Esophagus mucosa (tissue), 1 donor: Measurements from ENCODE around the gene WDR76. TPM values are rescaled to one million over a fixed set of nuclear protein-coding genes. Genes with fewer than 3 reads are reported as not detected.
A peak's percentile ranks its signal among the peaks of the same experiment; 100 is the strongest.
"Not testable (repeated sequence)": the region's sequence is repeated elsewhere in the genome, so short reads cannot be mapped to it uniquely, and the experiment has no call there.

Source experiments
- ATAC-seq: fragments of 200-7000 bp; cut with Tn5 transposase; one replicate; pipeline ENCODE4 v1.9.1; 2020
- total RNA-seq: library from RNA; stranded (reverse); gene quantifications from one replicate; pipeline ENCODE4 v1.2.4, GENCODE V29; 2023
- donor health status: DM: yes; HTN: yes; CAD: no.

WDR76 gene
- total RNA-seq, 1 donor from 2014 or later: 10.4 TPM

DNA sequence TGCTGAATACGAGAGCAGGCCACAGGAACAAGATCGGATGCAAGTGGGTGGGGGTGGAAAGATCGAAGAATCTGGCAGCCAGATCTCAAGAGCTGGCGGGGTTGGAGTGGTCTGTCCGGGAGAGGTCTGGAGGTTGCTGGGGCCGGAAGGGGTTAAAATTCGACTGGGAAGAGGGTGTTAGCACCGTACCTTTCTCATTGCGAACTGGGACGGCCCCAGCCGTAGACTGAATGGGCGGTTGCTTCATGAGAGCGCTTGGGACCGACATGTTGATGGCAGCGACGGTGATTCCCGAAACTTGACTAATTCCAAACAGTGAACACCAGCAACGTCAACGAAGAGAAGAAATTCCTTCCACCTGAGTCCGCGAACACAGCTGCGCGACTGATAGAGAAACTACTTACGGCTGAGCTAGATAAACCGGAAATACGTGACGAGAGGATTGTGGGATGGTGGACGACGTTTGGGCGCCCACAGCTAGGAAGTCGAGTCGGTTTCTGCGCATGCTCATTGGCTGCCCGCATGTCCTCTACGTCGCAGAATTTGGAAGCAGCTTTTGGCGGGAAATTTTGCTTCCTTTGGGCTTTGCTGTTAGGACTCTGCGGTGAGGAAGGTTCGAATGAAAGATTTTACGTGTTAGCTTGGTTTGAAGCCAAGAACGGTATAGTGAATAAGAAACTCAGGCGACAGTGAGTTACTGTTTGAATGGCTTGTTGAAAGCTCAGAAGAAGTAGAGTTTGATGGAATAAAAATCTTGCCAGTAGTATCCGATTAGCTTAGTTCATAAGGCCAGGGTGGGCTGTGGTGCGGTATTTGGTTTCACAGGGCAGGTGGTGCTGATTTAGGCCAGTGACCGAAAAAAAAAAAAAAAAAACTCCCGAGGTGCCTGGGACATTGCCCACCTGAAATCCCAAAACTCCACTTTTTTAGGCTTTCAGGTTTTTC lies 2.2 kb upstream of the WDR76 start, which contains the start of gene MFAP1:
Gene MFAP1 (minus strand): TSS at position 389 of the 945 bp plus-strand sequence. CDS start 121 bp downstream, at position 268.
- peak; percentile 93 for ATAC-seq

DNA sequence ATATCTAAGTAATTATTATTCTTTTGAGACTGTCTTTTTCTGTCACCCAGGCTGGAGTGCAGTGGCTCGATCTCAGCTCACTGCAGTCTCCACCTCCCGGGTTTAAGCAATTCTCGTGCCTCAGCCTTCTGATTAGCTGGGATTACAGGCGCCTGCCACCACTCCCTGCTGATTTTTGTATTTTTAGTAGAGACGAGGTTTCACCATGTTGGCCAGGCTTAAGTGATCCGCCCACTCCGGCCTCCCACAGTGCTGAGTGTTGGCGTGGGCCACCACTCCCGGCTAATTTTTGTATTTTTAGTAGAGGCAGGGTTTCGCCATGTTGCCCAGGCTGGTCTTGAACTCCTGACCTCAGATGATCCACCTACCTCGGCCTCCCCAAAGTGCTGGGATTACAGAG lies 1.5 kb upstream of the WDR76 start:
- not testable (repeated sequence) for ATAC-seq

DNA sequence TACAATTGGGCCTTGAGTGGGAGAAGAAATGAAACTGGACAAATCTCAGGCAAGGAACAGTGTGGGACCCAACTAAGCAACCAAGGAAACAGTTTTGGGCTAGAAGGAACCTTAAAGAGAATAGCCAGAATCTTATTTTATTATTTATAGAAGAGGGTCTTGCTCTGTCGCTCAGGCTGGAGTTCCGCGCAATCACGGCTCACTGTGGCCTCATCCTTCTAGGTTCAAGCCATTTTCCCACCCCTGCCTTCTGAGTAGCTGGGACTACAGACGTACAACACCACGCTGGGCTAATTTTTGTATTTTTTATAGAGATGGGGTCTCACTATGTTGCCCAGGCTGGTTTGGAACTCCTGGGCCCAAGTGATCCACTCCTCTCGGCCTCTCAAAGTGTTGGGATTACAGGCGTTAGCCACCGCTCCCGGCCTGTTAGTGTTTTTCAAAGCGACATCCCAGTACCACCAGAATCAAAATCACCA lies 734 bp upstream of the WDR76 start:
- no peak for ATAC-seq

DNA sequence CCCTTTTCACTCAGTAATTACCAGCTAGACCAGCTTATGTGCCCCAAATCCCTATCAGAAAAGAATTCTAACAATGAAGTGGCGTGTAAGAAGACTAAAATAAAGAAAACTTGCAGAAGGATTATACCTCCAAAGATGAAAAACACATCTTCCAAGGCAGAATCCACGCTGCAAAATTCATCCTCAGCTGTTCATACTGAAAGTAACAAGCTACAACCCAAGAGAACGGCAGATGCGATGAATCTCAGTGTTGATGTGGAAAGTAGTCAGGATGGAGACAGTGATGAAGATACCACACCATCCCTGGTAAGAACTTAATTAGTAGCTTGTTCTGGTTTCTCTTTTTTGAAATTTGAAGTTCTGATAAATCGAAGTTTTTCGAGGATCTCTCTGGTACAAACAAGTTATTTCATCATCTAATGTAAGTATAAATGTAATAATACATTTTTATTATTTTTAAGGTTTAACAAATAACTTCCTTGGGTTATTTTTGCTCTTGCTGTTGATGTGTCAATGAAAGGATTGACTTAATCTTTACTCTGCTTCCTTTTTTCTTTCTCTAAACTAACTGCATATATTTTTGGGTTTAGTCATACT lies 1.4 kb downstream of the WDR76 start:
- no peak for ATAC-seq

DNA sequence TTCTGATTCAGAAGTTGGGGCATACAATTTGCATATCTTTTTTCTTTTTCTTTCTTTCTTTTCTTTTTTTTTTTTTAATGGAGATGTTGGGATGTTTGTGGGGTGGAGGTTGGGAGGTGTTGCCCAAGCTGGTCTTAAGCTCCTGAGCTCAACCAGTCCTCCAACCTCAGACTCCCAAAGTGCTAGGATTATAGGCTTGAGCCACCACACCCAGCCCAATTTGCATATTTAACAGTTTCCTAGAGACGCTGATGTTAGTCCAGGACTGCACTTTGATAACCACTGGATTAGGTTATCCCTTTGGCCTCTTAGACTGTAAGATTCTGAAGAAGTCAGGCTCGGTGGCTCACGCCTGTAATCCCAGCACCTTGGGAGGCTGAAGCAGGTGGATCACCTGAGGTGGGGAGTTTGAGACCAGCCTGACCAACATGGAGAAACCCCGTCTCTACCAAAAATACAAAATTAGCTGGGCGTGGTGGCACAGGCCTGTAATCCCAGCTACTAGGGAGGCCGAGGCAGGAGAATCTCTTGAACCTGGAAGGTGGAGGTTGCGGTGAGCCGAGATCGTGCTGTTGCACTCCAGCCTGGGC lies 3.2 kb downstream of the WDR76 start:
- not testable (repeated sequence) for ATAC-seq

DNA sequence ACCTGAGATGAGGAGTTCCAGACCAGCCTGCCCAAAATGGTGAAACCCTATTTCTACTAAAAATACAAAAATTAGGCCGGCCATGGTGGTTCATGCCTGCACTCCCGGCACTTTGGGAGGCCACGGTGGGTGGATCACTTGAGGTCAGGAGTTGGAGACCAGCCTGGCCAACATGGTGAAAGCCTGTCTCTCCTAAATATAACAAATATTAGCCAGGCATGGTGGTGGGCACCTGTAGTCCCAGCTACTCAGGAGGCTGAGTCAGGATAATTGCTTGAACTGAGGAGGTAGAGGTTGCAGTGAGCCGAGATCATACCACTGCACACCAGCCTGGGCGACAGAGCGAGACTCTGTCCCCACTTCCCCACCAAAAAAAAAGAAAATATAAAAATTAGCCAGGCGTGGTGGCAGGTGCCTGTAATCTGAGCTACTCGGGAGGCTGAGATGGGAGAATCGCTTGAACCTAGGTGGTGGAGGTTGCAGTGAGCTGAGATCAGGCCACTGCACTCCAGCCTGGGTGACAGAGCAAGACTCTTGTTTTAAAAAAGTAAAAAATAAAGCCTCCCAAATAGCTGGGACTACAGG lies 4.0 kb downstream of the WDR76 start:
- not testable (repeated sequence) for ATAC-seq

DNA sequence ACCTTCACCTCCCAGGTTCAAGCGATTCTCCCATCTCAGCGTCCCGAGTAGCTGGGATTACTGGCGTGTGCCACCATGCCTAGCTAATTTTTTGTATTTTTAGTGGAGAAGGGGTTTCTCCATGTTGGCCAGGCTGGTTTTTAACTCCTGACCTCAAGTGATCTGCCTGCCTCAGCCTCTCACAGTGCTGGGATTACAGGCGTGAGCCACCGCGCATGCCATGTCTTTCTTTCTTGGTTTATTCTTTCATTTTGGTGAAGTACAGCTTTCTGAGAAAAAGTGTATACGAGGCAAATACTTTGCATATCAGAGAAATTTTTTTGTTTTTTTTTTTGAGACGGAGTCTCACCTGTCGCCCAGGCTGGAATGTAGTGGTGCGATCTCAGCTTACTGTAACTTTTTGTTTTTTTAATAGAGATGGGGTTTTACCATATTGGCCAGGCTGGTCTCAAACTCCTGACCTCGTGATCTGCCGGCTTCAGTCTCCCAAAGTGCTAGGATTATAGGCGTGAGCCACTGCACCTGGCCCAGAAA lies 4.8 kb downstream of the WDR76 start:
- not testable (repeated sequence) for ATAC-seq

DNA sequence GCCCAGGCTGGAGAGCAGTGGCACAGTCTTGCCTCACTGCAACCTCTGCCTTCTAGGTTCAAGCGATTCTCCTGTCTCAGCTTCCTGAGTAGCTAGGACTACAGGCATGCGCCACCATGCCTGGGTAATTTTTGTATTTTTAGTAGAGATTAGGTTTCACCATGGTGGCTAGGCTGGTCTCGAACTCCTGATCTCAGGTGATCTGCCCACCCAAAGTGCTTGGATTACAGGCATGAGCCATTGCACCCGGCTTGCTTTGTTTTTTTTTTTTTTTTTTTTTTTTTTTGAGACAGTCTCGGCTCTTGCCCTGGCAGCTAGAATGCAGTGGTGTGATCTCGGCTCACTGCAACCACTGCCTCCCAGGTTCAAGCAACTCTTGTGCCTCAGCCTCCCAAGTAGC lies 5.7 kb downstream of the WDR76 start:
- not testable (repeated sequence) for ATAC-seq

DNA sequence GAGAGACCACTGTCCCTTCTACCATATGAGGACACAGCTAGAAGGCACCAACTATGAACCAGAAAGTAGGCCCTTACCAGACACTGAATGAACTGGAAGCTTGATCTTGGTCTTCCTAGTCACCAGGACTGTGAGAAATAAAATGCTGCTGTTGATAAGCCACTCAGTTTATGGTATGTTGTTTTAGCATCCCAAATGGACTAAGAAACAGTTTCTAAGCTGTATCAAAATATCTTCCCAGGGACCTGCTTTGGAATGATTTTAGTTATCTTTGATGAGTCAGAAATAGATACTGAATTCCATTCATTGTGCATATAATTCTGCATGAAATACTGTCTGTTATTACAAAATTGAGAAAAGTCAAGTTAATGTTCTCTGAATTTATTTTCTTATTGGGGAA lies 18.6 kb downstream of the WDR76 start:
- no peak for ATAC-seq

DNA sequence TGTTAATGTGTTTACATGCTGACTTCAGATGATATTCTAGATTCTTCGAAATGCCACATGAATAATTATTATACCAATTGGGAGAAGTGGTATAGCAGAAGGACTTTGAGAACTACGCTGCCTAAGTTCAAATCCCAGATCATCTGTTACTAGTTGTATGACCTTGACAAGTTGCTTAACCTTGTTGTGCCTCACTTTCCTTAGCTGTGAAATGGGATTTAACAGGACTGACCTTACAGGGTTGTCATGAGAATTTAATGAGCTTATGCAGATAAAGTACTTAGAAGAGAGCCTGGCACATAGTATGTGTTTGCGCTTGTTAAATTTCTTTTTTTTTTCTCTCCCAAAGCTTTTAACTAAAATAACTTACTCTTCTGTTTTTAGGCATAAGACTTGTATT lies 24.4 kb downstream of the WDR76 start:
- no peak for ATAC-seq

DNA sequence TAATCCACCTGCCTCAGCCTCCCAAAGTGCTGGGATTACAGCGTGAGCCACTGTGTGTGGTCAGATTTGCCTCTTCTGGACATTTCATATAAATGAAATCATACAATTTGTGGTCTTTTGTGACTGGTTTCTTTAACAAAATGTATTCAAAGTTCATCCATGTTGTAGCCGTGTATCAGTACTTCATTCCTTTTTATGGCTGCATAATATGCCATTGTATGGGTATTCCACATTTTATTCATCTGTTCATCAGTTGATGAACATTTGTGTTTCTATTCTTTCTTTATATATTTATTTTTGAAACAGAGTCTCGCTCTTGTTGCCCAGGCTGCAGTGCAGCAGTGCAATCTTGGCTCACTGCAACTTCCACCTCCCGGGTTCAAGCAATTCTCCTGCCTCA lies 25.8 kb downstream of the WDR76 start:
- no peak for ATAC-seq

DNA sequence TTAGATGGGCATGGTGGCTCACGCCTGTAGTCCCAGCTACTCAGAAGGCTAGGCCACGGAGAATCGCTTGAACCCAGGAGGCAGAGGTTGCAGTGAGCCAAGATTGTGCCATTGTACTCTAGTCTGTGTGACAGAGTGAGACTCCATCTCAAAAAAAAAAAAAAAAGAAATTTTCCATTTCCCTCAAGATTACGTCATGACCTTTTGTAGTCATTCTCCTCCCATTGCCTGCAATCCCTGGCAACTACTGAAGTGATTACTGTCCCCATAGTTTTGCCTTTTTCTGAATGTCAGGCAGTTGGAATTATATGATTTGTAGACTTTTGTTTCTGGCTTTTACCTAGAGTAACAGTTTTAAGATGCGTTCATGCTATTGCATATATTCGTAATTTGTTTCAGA lies 28.0 kb downstream of the WDR76 start:
- ATAC-seq: no peak

DNA sequence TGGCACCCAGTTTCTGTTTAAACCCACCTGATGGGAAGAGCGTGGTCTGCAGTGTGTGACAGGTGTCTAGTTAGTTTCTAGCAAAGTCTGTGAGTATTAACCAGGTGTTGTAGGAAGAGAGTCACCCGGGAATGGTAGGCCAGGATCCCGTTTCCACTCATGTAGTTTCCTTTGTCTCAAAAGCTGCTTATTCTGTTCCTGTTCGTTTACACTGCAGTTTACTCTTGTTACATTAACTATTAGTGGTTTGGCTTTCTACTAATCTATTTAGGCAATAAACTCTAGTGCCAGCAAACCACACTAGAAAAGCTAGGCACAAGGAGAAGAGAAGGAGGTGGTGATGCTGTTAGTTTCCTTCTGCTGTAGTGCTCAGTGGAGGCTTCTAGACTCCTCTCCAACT lies 32.7 kb downstream of the WDR76 start:
- ATAC-seq: no peak

DNA sequence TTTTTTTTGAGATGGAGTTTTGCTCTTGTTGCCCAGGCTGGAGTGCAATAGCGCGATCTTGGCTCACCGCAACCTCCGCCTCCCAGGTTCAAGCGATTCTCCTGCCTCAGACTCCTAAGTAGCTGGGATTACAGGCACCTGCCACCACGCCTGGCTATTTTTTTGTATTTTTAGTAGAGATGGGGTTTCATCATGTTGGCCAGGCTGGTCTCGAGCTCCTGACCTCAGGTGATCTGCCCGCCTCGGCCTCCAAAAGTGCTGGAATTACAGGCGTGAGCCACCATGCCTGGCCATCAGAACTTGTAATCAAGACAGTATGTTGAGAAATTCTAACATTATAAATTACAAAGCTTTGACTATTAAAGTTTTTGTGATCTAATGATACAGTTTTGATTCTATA lies 39.8 kb downstream of the WDR76 start:
- ATAC-seq: not testable (repeated sequence)

DNA sequence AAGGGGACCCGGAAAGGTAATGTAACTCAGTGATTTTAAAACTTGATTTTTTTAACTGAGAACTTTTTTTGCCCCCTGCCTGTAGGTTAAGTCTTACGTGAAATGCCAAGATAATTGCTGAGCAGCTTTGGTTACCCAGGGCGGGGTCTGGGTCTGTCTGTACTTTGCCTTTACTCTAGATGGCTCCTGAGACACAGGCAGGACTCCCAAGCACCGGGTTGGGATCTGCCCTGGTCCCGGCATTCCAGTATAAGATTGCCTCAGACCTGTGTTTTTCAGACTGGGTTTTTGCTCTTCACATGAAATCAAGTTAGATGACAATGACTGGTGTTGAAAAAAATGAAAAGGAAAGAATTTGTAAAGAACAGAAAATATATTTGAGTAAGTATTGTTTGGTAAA lies 40.3 kb downstream of the WDR76 start:
- ATAC-seq: no peak

DNA sequence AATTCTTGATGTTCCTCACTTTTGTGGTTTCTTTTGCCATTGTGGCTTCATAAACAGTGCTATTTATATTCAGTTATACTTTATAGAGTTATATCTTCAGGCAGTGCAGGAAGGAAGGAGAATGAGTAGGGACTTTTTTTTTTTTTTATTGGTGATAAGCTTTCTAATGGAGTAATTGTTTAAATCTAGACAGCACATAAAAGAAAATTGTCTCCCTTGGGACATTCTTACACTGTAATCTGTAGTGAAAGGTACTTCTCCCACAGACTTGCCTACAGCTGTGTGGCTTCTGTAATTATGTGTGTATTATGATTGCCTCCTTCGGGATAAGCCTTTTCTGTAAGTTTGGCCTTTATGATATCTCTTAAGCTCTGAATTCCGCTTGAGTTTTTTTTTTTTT lies 41.6 kb downstream of the WDR76 start:
- ATAC-seq: no peak

DNA sequence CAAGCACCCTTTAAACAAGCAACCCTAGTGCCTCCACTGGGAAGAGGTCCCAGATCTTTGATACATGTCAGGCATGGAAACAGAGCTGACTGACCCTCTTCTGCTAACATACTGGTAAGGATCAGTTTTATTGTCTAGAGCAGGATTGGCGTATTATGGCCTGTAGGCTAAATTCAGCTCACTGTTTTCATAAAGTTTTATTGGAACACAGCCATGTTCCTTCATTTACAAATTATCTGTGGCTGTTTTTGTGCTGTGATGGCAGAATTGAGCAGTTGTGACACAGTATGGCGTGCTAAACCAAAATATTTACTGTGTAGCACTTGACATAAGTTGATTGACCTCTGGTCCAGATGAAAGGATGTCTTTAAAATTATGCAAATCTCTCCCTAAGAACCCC lies 45.0 kb downstream of the WDR76 start:
- no peak for ATAC-seq

DNA sequence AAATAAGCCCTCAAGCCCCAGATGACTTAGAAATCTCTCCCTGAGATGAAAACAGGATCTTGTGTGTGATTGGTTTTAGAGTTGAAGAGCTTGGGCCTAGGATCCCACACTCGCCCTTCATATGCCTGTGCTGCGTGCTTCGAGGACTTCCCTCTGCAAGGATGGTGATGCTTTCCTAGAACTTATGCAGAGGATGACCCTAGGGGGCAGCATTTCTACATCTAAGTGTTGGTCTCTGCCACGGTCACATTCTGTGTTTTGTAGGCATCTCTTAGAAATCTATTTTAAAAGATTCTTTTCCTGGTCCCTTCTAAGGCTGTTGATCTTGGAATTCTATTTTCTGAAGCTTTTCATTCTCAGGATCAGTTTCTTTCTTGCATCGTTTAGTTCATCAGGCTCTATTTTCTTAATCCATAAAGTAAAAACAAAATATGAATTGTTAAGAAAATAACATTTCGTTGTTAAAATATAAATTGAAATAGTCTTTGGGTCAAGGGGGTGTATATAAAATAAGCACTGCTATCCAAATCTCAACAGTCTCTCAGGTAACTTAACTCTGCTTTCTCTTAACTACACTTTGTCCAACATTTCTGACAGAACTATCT lies 45.7 kb downstream of the WDR76 start:
- ATAC-seq: peak; percentile 55

DNA sequence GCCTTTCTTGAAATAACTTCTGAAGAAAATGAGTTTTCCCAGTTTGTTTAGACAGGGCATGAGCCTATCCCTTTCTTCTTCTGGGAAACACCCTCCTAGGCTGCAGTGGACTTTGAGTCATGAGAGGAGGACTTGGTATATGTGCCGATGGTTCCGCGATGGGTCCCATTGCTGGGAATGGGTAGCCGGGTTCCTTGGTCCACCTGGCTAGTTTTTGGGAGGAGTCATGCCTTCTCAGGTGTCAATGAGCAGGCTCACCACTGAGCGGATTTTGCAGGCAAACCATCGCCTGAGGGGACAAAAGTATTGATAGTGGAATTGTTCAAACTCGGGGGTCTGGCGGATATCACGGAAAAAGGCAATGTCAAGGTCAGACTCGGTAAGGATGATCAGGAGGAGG lies 46.8 kb downstream of the WDR76 start:
- ATAC-seq: no peak

DNA sequence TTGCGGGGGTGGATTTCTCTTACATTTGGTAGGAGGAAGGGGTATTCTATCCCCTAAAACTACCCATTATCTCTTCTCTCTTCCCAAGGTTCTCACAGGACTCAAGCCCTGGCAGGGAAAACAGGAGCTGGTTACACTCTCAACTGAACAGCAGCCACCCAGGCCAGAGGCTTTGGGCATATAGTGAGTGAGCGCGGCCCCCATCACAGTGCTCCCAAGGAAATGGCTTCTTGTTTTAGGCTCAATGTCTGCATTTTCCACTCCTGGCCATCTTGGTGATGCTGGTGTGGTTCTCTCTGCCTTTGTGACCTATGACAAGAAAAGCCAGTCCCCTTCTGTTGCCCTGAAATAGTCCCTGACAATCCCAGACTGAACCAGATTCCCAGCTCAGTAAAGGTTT lies 50.1 kb downstream of the WDR76 start:
- no peak for ATAC-seq

DNA sequence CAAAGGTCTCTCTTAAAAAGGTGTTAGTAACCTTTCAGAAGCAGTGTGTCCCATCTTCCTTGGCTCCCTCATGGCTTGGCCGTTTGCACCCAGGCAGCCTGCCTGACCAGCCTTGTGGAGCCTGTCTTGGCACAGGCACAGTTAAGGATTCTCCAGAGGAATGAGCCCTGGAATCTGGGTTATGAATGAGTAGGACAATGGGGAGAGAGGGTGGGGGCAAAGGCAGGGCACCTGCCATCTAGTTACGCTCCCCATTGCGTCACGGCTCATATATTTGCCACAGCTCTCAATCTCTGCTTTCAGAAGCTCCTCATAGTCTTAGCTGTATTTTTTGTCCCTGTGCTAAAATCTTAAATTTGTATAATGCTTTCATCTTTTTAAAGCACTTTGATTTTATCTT lies 50.6 kb downstream of the WDR76 start:
- ATAC-seq: peak; percentile 27

DNA sequence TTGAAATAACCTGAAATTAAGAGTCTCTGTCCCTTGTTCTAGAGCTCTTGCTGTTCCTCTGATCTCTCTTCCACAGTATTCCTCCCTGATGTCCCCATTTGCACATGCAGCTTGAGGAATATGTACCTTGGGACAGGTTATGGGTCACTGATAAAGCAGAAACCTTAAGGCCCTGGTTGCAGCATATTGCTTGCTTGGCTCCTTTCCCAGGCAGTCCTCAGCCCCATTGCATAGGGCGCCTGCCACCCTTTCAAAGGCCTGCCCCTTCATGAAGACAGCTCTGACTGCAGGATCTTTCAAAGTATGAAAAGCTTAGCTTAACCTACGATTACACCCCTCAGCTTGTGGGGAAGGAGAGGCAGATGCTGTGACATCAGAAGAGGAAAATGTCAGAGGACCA lies 51.6 kb downstream of the WDR76 start:
- no peak for ATAC-seq
